Subcutaneous abdominal adipose tissue (tissue), 5 donors: ENCODE results near the gene SPAG17.

Source experiments
- H3K27ac ChIP-seq: one replicate; pipeline ENCODE4 v1.7.0; 2013; ENCODE audit warnings: low read depth, mild to moderate bottlenecking, inconsistent platforms, low read length, moderate library complexity
- H3K27me3 ChIP-seq, 5 donors: one replicate each; pipeline ENCODE4 v1.7.0; 2013; ENCODE audit warnings: low read length in 5 of 5, inconsistent platforms in 1 of 5; ENCODE audit not compliant: control insufficient read depth in 5 of 5, insufficient read depth in 4 of 5
- H3K36me3 ChIP-seq, 5 donors: one replicate each; pipeline ENCODE4 v1.7.0; 2013; ENCODE audit warnings: low read length in 5 of 5; ENCODE audit not compliant: control insufficient read depth in 5 of 5, insufficient read depth in 5 of 5
- H3K4me1 ChIP-seq, 5 donors: one replicate each; pipeline ENCODE4 v1.7.0; 2013; ENCODE audit warnings: low read length in 5 of 5, mild to moderate bottlenecking in 3 of 5, moderate library complexity in 1 of 5; ENCODE audit not compliant: control insufficient read depth in 5 of 5, insufficient read depth in 5 of 5
- H3K4me3 ChIP-seq, 5 donors: one replicate each; pipeline ENCODE4 v1.7.0; 2013; ENCODE audit warnings: low read length in 5 of 5, low read depth in 1 of 5
- H3K9ac ChIP-seq, 5 donors: one replicate each; pipeline ENCODE4 v1.7.0; 2013; ENCODE audit warnings: low read length in 5 of 5, mild to moderate bottlenecking in 4 of 5, moderate library complexity in 3 of 5
- H3K9me3 ChIP-seq, 5 donors: one replicate each; pipeline ENCODE4 v1.7.0; 2013; ENCODE audit warnings: low read length in 5 of 5; ENCODE audit not compliant: control insufficient read depth in 5 of 5
- donor health status: healthy.
- donor health status: healthy.
- donor health status: healthy.
- donor health status: healthy.
- donor health status: healthy.

Gene SPAG17

DNA sequence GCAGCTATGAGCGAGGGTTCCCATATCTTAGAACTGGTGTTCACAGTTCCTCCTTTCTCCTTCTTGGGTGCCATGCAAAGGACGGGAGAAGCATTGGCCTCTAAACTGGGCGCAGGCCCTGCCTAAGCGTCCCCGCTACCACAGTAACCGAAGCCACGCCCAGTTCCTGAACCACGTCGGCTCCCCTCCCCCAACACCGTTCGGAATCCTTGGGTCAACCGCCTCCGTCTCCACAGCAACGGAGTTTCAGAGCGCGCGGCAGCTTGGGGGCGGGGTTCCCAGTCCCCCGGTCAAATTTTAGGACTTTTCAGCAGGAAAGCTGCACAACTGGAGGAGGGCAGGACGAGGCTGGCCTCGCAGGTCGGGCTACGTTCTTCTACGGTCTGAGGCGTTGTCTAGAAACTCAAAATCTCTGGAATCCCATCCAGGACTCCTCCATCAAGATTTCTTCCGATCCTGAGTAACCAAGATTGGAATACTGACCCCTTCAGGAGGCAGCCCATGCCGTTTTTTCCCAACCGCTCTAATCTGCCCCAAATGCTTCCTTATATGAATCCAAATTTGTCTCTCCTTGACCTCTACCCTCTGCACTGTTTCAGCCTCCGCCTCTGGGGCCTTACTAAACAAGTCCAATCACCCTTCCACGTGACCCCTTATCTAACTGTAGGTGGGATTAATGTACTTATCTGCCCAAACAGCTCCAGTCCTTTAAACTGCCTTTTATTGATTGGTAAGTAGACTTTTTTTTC lies at the start of gene SPAG17:
Gene SPAG17 (minus strand): TSS at position 145 of the 749 bp plus-strand sequence. CDS start 71 bp downstream, at position 74.
- H3K27me3 ChIP-seq = no peaks in the 10 kb centered on the region
- H3K9me3 ChIP-seq = no peaks in the 10 kb centered on the region
- H3K27ac ChIP-seq = no peak within 1 kb of the TSS
- H3K9ac ChIP-seq = peak within 1 kb of the TSS in 1 of 5 donors; percentile 31
- H3K4me3 ChIP-seq = peak within 1 kb of the TSS; percentile 47 to 72 (median 64)
- H3K4me1 ChIP-seq = peaks cover 0 to 10% (median 10%) of the 10 kb centered on the region in 5 donors
- no peaks in the 10 kb centered on the region for H3K36me3 ChIP-seq

DNA sequence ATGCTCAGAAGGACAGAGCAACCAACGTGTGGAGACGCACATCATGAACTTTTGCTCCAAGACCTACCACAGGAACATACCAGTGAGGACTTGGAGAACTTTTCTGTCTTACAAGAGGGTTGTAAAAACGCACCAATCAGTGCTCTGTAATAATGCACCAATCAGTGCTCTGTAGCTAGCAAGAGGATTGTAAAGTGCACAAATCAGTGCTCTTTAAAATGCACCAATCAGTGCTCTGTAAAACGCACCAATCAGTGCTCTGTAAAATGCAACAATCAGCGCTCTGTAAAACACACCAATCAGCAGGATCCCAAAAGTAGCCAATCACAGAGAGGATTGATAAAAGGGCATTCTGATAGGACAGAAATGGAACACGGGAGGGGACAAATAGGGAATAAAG lies 40.4 kb upstream of the SPAG17 start:
- Histone ChIP-seq H3K9me3 (no peaks in the 10 kb centered on the region), H3K4me1 (no peaks in the 10 kb centered on the region)

DNA sequence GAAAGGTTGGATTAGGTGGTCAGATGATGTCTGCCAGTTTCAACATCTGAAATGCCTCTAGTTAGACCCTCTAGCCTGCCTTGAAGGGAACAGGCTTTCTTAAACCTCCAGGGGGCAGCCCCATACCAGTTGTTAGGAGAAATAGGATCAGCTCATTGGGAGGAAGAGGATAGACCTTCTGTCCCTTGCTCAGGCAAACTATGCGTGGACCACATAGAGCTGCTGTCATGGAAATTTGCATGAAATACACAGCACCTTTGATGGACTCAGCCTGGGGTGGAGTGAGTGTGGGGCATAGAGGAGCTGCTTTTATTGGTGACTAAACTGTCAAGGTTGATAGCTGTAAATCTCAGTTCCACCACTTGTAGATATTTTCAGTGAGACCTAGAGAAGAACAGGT lies 38.4 kb upstream of the SPAG17 start:
- H3K27ac ChIP-seq = no peak overlapping the region
- H3K36me3 ChIP-seq = no peaks in the 10 kb centered on the region
- no peaks in the 10 kb centered on the region for H3K27me3 ChIP-seq
- no peak overlapping the region for H3K9ac ChIP-seq
- no peaks in the 10 kb centered on the region for H3K4me1 ChIP-seq
- no peak overlapping the region for H3K4me3 ChIP-seq
- H3K9me3 ChIP-seq = no peaks in the 10 kb centered on the region

More for the DNA sequence above, 40.4 kb upstream of the SPAG17 start:
- Histone ChIP-seq H3K9ac (no peak overlapping the region), H3K27ac (no peak overlapping the region), H3K36me3 (no peaks in the 10 kb centered on the region), H3K4me3 (no peak overlapping the region), H3K27me3 (no peaks in the 10 kb centered on the region)

DNA sequence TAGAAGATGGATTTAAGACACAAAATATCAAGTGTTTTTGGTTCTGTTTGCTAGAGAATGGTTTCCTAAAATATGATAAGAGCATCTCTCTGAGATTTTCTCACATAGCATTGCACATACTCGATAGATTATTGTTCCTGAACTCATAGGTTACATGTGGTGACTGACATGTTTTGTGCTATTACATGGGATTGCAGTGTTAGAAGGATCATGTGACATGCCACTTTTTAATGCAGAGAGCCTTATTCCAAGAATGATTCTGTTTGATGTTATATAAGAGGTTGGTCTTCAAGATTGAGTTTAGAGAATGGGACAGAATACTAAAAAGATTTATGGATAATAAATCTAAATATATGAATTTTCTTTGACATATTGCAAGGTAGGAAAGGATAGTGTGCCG lies 34.4 kb upstream of the SPAG17 start:
- Histone ChIP-seq H3K27me3 (no peaks in the 10 kb centered on the region), H3K9ac (no peak overlapping the region), H3K4me1 (no peaks in the 10 kb centered on the region), H3K27ac (no peak overlapping the region), H3K36me3 (no peaks in the 10 kb centered on the region), H3K4me3 (no peak overlapping the region), H3K9me3 (no peaks in the 10 kb centered on the region)

DNA sequence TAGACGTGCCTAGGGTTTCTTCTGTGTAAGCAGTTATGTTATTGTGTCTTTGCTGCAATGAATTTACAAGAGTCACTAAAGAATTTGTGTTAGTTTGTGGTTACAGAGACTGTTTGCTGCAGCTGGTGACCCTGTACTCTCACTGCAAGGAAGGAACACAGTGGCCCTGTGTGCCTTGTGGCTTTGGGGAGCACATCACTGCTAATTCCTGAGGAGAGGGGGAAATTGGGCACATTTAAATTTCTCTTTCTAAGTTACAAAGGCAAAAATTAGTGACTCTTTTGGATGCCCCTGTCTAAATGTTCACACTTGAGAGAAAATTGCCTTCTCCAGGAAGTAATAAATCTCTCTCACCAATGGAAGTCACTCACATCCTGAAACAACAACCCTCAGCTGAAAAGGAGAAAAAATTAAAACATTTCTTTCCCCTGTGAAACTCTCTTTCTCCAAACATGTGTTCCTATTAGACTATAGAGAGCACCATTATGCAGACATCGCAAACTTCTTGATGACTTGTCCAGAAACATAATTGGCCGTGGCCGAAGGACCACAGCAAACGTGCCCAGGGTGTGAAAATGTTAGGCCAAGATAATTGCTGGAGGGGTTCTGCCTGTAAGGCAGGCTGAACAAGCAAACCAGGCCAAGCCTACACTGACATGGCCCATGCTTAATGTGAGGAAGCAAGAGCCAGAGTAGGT lies 32.3 kb upstream of the SPAG17 start:
- H3K4me3 ChIP-seq = no peak overlapping the region
- H3K27me3 ChIP-seq = no peaks in the 10 kb centered on the region
- H3K9me3 ChIP-seq = no peaks in the 10 kb centered on the region
- H3K27ac ChIP-seq = no peak overlapping the region
- no peak overlapping the region for H3K9ac ChIP-seq
- no peaks in the 10 kb centered on the region for H3K36me3 ChIP-seq
- H3K4me1 ChIP-seq = no peaks in the 10 kb centered on the region

DNA sequence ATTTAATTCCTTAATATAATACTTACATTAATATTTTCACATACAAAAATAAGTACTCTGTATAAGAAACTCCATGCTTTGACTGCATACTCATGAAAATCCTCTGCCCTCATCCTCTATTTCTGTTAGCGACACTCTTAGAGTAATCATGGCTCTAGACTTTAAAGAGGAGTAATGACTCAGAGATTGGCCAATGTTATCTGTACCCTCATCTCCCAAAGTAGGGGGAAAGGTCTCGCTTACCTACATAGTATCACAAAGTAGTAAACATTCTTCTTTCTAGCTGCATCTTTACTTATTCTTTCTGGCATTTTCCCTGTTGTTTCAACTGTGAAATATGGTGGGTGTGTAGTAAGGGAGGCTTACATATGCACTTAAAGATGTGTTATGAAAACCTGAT lies 29.8 kb upstream of the SPAG17 start:
- no peaks in the 10 kb centered on the region for H3K9me3 ChIP-seq
- H3K36me3 ChIP-seq = no peaks in the 10 kb centered on the region
- no peak overlapping the region for H3K9ac ChIP-seq
- H3K4me1 ChIP-seq = peaks cover 0 to 2% (median 0%) of the 10 kb centered on the region in 5 donors
- H3K27ac ChIP-seq = no peak overlapping the region
- no peaks in the 10 kb centered on the region for H3K27me3 ChIP-seq
- no peak overlapping the region for H3K4me3 ChIP-seq

DNA sequence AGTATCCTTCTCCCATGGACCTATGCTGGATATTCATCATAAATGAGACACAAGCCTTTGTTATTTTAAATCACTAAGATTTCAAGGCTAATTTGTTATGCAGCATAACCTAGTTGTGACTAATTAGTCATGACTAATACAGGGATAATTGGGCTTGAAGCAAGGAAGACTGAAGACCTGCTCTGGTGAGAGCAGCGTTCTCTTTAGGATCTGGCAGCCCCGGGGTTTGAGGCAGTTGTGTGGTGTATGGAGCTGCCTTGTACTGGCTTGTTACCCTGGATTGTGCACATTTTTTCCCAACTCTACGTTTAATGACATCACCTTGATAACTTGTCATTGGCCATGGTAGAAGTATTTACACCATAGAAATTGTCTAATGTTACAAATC lies 25.7 kb upstream of the SPAG17 start:
- H3K4me3 ChIP-seq = no peak overlapping the region
- no peaks in the 10 kb centered on the region for H3K9me3 ChIP-seq
- no peak overlapping the region for H3K9ac ChIP-seq
- no peak overlapping the region for H3K27ac ChIP-seq
- H3K36me3 ChIP-seq = no peaks in the 10 kb centered on the region
- peaks cover 0 to 3% (median 0%) of the 10 kb centered on the region in 5 donors for H3K4me1 ChIP-seq
- no peaks in the 10 kb centered on the region for H3K27me3 ChIP-seq

DNA sequence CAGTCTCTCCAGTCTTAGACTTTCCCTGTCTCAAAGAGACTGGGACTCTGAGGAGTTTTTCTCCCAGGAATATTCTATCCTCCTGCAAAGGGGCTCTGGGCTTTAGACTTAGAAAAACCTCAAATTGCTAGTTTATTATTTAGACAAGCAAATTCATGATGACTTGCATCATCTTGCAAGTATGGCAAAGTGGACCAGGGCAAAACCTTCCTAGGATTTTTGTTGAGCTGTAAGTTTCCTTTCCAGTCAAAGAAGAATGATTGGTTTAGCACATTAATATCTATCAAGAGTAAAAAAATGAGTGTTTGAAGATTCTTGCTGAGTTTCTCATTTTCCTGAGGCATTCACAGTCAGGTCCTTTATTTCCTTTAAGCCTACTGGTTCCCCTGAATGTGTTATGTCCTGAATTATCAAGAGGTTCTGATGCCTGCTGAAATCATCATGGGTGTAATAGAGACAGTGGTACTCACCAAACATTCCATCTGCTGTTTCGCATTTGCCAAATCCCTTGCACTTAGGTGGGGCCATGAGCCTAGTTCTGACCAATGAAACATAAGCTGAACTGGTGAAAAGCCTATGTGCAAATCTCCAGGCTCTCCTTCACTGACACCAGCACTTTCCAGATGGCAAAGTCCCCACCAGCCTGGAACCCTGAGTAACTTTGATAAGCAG lies 25.2 kb upstream of the SPAG17 start:
- H3K4me3 ChIP-seq = no peak overlapping the region
- no peaks in the 10 kb centered on the region for H3K9me3 ChIP-seq
- H3K4me1 ChIP-seq = peaks cover 0 to 3% (median 0%) of the 10 kb centered on the region in 5 donors
- H3K27ac ChIP-seq = no peak overlapping the region
- H3K9ac ChIP-seq = no peak overlapping the region
- no peaks in the 10 kb centered on the region for H3K36me3 ChIP-seq
- no peaks in the 10 kb centered on the region for H3K27me3 ChIP-seq

DNA sequence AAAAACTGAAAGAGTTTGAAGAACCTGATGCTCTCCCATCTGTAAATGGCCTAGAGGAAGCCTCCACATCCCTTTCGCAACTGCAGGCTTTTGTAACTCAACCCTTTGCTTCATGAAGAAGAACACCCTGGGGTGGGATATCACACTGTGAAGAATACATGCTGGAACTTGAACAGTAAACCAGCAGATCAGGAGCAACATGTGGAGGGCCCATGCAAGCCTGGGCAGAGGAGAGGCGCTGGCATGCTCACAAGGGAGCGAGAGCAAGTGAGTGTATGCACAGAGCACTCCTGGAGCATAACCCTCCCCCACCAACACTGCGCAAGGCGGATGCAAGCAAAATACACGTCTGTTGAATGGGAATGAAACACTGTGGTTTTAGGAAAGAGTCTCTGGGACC lies 24.6 kb upstream of the SPAG17 start:
- no peak overlapping the region for H3K9ac ChIP-seq
- H3K36me3 ChIP-seq = no peaks in the 10 kb centered on the region
- no peak overlapping the region for H3K27ac ChIP-seq

DNA sequence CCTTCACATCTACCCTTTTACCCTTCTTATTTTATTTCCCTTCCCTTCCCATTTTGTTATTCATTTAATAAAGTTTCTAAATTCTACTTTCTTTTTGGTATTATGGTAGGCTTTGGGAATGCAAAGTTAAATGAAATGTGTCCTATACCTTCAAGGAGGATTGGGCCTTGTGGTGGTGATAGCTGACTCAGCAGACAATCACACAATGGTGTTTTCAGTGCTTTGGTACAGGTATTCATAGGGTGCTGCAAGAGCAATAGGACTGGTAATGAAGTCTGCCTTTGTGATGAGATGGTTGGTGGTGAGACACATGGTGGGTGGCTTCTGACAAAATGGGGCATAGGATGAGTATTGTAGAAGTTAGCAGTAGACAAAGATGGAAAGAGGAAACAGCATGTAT lies 21.9 kb upstream of the SPAG17 start:
- Histone ChIP-seq H3K36me3 (no peaks in the 10 kb centered on the region), H3K9ac (no peak overlapping the region), H3K4me3 (no peak overlapping the region), H3K9me3 (no peaks in the 10 kb centered on the region), H3K4me1 (peaks cover 0 to 3% (median 0%) of the 10 kb centered on the region in 5 donors), H3K27me3 (no peaks in the 10 kb centered on the region), H3K27ac (no peak overlapping the region)

More for the DNA sequence above, 24.6 kb upstream of the SPAG17 start:
- Histone ChIP-seq H3K4me1 (peaks cover 0 to 3% (median 0%) of the 10 kb centered on the region in 5 donors), H3K9me3 (no peaks in the 10 kb centered on the region), H3K4me3 (no peak overlapping the region), H3K27me3 (no peaks in the 10 kb centered on the region)
